Stimulated activated CD4-positive, alpha-beta T cell treated with anti-CD3 and anti-CD28 coated beads, Interleukin-12 subunit alpha, Interleukin-12 subunit beta, amount 100 ng/mL, for 4 hours (primary cell): ENCODE measurements around the gene LDLRAP1.
A peak's percentile ranks its signal among the peaks of the same experiment; 100 is the strongest.

Source experiments
- DNase-seq: peaks from one replicate; pipeline ENCODE4 v3.0.0-alpha.2; 2020

Gene LDLRAP1

GRCh38 chr1:25610822-25611630 lies 67.6 kb downstream of the LDLRAP1 start:
- DNase-seq, result no peak

DNA sequence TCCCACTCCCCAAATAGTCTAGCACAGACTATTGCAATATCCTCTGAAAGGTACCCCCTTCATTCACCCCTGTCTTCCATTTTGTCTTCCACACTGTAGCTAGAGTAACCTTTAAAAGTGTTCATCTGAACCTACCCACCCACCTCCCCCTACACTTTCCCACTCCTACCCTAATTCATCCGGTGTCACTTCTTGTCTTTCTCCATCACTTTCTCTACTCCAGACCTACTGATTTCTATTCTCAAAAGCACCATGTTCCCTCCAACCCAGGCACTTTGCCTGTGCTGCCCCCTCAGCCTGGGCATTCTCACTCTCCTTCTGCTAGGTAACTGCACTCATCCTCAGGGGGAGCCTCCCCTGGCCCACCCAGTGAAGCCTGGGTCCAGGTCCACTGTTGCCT lies 68.4 kb downstream of the LDLRAP1 start:
- DNase-seq, result no peak

DNA sequence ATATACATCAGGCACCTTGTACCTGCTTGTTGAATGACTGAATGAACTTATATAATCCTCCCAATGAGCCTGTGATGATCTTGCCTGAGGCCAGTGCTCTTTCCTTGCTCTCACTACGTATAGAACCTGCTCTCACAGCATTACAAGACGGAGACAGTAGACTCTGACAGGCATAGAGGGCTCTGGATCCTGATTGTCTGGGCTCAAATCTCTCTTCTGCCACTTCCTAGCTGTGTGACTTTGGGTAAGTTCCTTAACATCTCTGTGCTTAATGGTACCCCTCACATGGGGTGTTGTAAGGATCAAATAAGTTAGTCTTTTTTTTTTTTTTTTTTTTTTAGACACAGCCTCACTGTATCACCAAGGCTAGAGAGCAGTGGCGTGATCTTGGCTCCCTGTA lies 69.0 kb downstream of the LDLRAP1 start:
- no peak for DNase-seq

DNA sequence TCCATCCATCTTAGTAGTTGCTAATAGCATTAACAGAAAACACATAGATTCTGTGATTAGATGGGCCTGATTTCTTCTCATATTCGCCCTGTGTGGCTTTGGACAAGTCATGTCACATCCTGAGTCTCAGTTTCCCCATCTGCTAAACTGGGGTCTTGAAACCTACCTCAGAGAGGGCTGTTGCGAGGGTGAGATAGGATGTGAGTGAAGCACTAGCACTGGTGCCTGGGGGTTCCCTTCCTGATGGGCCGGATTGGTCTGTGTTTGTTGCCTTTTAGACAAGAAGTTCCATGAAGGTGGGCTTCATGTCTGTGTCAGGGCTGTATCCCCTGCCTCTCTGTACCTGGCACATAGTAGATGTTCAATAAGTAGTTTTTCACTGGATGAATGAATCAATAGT lies 69.7 kb downstream of the LDLRAP1 start:
- DNase-seq, result no peak

- DNase-seq, result no peak
These were observed 71.2 kb downstream of the LDLRAP1 start for GRCh38 chr1:25614501-25615171.

GRCh38 chr1:25615172-25615541 lies 71.8 kb downstream of the LDLRAP1 start:
- no peak for DNase-seq

DNA sequence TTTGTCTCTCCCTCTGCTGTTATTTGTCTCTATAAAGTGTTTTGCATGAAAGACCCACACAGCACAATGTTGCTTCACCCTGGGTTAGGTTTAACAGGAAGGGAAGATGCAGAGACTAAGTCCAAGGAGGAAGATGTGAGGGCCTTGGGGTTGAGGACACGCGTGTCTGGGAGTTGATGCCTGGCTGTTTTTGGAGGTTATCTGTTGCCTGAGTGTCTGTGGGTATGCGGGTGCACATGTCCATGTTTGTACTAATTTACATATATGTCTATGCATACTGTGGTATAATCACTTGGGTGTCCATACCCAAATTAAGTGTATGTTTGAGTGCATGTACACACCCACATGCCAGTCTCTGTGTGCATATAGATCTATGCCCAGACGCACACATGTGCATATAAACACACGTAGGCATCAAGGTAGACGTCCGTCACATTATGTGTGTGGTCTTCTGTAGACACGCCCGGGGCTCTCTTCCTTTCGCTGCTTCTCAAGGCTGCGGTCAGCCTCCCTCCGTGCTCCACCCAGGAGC lies 72.2 kb downstream of the LDLRAP1 start:
- no peak for DNase-seq

DNA sequence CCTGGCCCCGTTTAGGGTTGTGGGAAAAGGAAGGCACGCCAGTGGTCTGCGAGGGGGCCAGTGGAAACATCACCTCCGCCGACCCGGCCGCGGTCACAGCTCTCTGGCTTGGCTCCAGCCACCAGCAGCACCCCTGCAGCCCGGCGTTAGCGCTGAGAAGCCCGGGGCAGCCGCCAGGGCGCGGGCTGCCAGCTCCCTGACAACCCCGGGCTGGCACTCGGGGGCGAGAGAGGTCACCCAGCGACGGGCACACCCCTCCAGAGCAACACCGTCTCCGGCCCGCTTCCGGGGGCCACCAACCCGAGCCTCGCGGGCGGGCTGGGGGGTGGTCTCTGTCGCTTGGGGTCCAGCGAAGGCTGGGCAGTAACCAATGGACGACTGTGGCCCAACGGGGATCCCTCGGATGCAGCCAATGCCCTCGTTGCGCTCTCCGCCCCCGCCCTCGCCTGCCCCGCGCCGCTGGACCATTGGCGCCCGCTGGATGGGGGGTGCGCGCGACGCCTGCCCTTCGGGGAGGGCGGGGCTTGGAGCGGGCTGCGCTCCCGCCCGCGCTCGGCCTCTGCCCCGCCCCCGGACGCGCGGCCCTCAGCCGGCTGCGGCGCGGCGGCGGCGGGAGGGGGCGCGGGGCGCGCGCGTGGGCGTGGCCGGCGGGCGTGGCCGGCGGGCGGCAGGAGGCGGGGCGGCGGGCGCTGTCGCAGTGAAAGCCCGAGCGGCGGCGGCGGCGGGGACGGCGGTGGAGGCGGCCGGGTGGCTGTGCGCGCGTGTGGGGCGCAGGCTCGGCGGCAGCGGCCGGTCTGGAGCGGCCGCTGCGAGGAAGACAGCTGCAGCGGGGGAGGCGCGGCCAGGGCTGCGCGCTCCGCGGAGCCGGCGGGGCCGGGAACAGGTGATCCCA lies 72.9 kb downstream of the LDLRAP1 start, which contains the start of gene MAN1C1:
Gene MAN1C1, plus strand, starts transcription at position 697 of the 892 bp plus-strand sequence. CDS start 1,007 bp downstream, outside the sequence.
- peak; percentile 79 for DNase-seq

DNA sequence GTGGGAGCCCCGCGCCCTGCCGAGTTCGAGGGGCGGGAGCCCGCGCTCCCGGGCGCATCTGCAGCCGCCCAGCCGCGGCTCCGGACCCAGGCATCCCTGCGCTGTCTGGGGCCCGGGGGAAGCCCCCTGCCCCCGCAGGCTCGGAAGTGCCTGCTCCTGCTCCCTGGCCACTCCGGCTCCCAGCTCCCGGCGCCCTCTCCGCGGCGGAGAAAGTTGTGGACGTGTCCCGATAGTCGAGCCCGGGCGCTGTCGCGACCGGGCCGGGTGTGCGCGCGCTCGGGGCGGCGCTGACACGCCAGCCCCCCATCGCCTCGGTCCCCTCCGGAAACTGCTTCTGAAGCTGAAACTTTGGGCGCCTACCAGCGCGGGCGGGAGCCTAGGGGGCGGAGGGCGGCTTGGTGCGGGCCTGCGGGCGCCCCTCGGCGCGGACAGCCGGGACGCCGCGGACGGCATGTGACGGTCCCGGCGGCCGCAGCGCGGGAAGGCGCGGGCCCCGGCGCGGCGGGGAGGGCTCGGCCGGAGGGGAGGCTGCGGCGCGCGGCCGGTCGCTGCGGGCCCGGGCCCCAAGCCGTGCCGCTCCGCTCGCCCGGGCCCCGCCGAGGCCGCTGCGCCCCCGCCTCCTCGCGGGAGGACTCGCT lies 73.7 kb downstream of the LDLRAP1 start:
- no peak for DNase-seq

GRCh38 chr1:25617625-25618432 lies 74.4 kb downstream of the LDLRAP1 start:
- DNase-seq, result no peak

DNA sequence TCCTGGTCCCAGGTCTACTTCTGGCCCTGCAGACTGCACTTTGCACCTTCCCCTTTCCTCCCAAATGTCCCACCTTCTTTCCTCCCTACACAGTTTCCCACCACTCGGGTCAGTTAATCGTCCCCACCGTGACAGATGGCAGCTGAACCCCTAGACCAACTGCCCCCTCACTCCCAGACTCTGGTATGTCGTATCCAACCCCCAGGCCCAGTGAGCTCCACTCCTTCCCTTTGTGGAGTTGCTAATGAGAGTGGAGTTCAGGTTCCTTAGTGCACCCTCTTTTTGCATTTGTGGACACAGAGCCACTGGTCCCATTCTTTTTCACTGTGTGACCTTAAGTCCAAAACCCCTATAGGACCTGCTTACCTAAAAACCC lies 75.0 kb downstream of the LDLRAP1 start:
- no peak for DNase-seq
